HG03095 (cell line): Measurements from ENCODE around the gene RUSC2.
"Not testable (repeated sequence)": the region's sequence is repeated elsewhere in the genome, so short reads cannot be mapped to it uniquely, and the experiment has no call there.

ENCODE experiments used
- ATAC-seq: cut with Tn5 transposase; IDR thresholded peaks from one replicate; pipeline ENCODE4 v1.9.1; 2021; ENCODE audit warnings: moderate library complexity; ENCODE audit not compliant: unreplicated experiment

RUSC2 gene

DNA sequence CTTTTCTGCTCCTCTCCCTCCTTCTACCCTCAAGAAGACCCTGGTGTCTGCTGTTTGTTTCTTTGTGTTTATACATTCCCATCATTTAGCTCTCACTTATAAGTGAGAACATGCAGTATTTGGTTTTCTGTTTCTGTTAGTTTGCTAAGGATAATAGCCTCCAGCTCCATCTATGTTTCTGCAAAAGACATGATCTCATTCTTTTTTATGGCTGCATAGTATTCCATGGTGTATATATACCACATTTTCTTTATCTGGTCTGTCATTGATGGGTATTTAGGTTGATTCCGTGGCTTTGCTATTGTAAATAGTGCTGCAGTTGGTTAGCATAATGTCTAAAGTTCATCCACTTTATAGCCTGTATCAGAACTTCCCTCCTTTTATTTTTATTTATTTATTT is 3.2 kb downstream of the RUSC2 start:
- not testable (repeated sequence) for ATAC-seq

DNA sequence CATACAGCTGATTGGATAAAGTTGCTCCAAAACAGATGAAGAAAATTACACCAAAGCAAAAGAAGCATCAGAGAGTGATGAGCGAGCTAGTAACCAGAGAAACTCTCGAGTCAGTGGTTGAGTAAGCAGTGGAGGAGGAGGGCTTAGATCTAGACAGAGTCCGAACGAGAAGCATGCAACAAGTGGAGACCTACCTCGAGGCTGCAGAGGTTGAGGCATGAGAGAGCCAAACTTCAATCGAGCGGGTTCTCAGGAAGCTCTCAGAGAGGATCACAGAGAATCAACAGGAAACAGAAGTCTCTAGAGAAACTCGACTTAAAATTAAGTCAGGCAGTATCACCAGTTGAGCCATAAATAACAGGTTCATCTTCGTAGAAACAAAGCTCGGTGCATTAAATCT is 6.1 kb downstream of the RUSC2 start:
- ATAC-seq, result no peak

DNA sequence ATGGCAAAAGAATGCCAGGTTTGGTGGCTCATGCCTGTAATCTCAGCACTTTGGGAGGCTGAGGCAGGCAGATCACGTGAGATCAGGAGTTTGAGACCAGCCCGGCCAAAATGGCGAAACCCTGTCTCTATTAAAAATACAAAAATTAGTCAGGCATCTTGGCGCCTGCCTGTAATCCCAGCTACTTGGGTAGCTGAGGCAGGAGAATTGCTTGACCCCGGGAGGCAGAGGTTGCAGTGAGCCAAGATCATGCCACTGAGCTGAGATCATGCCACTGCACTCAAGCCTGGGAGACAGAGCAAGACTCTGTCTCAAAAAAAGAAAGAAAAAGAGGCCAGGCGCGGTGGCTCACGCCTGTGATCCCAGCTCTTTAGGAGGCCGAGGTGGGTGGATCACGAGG is 8.3 kb downstream of the RUSC2 start:
- not testable (repeated sequence) for ATAC-seq

DNA sequence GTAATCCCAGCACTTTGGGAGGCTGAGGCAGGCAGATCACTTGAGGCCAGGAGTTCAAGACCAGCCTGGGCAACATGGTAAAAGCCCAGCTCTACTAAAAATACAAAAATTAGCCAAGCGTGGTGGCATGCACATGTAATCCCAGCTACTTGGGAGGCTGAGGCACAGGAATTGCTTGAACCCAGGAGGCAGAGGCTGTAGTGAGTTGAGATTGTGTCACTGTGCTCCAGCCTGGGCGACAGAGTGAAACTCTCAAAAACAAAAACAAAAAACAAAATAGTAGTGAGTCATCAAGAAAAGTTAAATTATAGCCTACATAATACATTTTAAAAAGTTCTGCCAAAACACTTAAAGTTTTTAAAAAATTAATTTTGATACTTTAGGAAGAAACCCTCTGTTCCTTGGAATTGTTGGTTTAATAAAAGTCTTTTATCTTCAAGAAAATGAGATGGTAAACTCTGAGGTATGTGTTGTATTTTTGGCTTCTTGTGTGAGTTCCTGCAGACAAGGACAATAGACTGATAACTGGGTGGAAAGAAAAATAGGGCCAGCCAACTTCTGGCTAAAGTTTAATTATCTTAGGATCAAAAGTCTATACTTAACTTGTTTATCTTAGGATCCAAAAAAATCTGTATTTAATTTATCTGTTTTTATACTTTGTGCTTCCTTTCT is 9.3 kb downstream of the RUSC2 start:
- ATAC-seq, result no peak

DNA sequence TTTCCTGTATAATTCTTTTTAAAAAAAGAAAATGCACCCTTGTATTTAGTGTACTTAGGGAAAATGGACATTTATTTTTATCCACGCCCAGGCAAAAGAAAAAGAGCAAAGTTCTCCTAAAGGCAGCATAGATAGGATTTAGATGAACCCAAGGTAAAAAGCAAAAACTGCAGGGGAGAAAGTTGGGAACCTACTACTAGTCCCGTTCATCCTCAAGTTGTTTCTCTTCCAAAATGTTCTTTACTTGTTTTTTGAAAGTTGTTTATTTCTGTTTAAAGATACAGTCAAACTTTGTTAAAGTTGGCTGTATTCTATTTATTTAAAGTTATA is 9.8 kb downstream of the RUSC2 start:
- no peak for ATAC-seq

DNA sequence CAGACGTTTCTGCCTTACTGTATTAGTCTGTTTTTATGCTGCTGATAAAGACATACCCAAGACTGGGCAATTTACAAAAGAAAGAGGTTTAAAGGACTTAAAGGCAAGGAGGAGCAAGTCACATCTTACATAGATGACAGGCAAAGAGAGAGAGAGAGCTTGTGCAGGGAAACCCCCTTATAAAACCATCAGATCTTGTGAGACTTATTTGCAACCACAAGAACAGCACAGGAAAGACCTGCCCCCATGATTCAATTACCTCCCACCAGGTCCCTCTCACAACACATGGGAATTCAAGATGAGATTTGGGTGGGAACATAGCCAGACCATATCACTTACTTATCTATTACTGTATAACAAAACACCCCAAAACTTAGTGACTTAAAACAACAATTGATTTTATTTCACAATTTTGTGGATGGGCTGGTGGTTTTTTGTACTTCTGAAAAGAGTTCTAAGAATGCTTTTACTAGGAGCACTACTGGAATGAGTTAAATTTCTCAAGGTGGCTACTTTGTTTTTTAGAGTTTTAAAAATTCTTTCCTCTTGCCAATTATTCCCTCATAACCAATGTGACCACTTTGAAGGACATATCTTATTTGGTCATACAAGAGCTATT is 10.3 kb downstream of the RUSC2 start:
- no peak for ATAC-seq

DNA sequence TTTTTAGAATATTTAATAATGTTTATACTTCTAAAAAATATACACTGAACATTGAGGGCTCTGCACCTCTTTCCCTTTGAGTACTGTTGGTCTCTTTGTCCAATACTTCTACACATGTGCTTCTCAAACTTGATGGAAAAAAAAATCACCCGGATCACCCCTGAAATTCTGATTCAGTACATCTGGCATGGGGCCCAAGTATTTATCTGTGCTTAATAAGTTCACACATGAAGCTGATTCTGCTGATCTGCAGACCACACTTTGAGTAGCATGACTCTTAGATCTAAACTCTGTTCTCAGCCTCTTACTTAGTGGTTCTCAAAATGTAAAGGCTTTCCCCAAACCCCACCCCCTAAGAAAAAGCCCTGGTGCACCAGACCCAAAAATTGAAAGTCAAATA is 12.0 kb downstream of the RUSC2 start:
- no peak for ATAC-seq

DNA sequence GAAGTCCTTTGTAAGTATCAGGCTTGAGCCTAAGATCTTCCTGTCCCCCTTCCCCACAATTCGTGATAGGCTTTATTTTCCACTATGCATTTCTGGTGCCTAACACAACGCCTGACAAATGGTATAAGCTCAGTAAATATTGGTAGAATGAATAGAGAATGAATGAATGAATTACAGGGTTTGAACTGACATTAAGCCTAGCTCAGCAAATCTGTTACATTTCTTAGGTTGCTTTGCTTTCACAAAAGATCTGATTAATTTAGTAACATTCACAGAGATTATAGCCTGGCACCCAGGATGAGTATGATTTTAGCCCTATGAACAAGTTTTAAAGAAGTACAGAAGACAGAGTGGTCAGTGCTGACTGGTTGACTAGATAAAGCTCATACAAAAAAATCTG is 16.4 kb downstream of the RUSC2 start:
- ATAC-seq, result no peak

DNA sequence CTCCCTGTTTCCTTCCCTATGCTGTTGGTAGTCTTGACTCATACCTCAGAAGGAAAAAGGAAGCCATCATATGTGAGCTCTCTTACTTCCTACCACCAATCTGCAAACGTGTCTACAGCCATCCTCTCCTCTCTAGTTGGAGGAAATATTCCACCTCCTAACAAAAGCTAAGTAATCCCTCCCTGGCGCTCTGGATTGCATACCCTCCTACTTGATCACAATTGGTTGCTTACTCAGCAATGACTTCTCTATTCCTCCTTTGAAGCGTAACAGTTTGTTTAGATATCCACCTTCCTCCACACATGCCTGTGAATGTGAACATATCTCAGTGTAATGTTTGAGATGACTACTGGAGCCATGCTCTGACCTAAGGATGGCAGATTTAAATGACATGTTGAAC is 18.2 kb downstream of the RUSC2 start:
- no peak for ATAC-seq

DNA sequence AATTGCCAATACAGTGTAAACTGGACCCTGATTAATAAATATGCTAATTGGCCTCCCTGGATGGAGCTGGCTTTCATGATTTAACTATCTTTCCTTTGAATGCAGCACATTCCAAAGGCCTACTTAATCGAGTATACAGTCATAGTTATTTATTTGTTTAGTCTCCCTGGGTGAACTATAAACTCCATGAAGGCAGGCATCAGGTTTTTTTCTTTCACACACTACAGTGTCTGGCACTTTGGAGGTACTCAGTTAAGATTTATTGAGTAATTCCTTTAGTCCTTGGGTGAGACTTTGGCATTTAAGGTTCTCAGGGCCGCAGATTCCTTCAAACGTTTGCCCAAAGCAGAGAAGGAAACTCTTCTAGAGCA is 20.5 kb downstream of the RUSC2 start:
- no peak for ATAC-seq

DNA sequence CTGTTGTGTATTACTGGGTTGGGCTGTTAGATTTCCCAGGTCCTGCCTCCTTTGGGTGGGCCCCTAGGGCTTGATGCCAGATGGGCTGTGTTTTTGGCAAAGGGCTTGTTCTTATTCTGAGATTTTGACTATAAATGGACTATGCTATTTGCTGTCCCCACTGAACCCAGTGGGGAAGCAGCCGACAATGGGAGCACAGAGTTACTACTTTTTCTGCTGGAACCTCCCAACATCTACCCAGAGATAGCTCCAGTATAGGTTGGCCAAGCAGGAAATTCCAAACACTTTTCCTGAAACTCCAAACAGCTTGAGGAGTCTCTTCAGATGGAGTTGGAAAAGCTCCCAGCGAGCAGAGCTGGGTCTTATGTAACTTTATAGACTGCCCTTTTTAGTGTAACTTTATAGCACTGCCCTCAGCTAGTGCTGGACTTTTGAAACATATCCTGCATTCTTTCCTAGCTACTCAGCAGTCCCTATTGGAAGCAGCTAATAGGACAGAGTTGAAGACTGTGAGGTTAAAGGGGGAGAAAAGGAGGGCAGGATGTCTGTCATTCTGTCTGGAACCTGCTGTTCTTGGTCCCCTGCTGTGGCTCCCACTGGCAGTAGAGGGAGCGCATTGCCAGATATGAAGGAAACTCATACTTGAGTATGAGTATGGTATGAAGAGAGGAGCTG is 21.0 kb downstream of the RUSC2 start:
- ATAC-seq, result no peak

DNA sequence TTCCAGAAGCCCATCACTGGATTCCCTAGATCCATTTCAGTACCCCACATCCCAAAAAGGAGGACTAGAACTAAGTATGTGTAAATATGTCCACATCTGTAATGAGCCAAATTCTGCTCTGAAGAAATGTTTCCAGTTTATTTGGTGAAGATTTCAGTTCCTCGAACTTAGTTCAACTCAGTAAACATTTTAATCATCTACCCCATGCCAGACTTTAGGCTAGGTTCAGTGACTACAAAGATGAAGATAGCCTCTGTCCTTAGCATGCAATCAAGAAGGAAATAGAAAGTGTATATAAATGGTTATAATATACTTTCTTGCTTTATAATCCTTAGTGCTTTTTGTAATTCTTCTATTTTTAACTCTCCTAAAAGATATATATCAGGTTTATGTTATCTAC is 21.5 kb downstream of the RUSC2 start:
- ATAC-seq, result no peak

DNA sequence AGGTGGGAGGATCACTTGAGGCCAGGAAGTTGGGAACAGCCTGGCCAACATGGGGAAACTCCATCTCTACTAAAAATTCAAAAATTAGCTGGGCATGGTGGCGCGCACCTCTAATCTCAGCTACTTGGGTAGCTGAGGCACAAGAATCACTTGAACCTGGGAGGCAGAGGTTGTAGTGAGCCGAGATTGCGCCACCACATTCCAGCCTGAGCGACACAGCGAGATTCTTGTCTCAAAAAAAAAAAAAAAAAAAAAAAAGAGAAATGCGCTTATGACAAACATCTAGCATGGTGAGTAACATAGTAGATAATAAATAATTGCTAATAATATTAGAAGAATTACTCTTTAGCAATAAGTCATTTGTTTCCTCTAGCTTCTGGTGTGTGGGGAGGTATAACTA is 25.9 kb downstream of the RUSC2 start:
- ATAC-seq, result no peak

DNA sequence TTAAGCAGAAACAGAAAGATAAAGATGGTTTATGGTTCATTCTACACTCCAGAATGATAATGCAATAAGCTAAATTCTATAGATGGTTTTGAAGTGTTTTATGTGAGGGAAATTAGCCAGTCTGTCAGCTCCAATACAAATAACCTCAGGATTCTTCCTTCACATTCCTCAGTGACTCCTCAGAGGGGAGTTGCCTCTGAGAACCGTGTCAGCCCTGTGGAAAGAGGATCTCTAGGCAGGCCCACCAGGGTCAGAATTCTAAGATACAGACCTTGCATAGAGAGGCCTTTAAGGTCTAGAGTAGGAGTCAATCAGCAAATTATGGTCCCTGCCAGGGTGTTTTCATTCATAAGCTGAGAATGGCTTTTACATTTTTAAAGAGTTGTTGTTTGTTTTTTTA is 26.6 kb downstream of the RUSC2 start:
- ATAC-seq, result no peak

DNA sequence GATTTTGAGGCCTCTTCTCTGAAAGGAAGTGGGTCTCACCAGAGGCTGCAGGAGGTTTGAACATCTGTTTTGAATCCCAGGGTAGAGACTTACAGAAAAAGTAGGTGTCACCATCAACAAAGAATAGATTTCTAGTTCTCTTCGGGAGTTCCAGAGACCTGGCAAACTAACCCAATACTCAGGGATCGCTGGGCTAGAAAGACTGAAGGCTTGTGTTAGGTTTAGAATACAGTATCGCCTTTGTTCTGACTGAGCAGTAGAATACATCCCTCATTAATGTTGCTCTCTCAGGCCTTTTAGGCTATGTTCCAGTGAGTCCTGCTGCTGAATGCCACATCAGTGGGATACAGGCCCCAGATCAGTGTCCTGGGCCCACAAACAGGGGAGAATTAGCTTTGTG is 27.2 kb downstream of the RUSC2 start:
- no peak for ATAC-seq

DNA sequence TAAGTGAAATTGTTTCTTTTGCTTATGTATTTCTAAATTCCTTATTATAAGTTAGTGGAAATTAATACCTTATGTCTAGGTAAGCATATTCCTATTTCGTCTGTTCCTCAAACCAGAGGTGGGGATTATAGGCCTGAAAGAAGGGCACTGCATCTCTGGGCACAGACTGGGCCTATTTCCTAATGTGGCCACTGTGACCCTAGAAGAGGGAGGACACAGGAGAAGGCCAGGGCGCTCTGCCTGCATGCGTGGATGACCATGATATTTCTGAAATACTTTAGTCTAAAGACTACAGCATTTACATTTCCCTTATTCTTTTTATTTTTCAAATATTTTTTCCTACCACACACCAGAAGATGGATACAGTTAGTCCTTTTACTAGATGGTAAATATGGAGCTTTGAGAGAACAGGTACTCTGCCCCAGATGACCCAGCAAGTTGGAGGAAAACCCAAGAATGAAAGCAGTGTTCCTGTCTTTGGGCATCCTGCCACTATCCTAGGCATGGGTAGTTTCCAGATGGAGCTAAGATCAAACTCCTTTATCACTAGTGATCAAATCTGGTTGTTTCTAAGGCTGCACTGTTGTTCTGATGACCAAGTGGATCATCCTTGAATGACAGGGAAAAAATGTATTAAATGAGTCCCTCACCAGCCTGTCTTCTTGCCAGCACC is 27.8 kb downstream of the RUSC2 start:
- ATAC-seq, result no peak

DNA sequence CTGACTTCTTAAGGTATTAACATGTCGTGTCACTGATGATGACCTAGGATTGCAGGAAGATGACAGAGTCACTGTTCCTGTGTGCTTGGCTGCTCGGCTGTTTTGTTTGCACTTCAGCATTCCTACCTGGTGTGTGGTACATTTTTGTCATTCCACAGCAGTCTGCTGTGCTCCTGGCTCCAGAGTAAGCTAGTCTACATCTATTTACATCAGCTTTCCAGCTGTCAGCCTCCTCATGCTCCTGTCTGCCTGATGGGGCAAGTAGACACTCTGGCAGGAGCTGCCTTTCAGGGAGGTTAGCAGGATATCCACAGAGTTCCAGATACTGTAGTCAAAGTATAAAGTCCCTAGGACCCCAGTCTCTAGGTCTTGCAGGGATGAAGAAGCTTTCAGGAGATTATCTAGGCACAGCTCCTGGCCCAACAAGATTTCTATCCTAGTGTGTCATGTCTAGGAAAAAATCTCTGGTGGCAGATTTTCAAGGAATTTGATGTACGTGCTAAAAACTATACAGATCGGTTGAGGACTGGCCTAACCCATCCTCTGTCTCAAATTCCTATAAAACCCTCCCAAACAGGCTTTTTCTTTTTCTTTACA is 28.4 kb downstream of the RUSC2 start:
- no peak for ATAC-seq

DNA sequence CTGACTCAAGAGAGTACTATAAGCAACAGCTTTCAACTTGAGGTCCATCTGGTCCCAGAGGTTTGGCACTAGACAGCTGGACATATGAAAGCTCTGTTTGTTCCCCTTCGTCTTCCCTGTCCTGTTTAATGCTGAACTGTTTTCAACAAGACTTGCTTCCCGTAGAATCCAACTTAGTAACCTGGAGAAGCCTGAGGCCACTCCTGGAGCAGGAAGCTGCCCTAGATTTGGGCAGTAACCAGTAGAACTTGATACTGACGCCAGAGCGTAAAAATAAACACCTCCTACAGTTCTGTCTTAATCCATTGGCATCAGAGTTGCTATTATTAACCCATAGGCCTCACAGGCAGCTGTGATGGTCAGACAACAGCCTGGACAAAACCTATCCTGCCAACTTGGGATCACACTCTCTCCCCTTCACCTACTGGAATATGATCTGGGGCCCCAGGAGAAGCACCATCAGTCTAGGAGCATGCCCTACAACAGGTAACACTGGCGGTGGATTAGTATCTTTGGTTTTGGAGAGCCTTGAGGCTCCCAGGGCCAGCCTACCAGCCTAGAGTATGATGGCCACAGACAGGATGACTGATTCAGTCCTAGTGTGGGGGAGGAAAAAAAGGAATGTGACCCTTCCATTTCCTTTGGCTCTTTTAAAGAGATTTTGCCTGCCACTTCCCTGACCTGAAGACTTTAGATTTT is 29.2 kb downstream of the RUSC2 start:
- no peak for ATAC-seq

DNA sequence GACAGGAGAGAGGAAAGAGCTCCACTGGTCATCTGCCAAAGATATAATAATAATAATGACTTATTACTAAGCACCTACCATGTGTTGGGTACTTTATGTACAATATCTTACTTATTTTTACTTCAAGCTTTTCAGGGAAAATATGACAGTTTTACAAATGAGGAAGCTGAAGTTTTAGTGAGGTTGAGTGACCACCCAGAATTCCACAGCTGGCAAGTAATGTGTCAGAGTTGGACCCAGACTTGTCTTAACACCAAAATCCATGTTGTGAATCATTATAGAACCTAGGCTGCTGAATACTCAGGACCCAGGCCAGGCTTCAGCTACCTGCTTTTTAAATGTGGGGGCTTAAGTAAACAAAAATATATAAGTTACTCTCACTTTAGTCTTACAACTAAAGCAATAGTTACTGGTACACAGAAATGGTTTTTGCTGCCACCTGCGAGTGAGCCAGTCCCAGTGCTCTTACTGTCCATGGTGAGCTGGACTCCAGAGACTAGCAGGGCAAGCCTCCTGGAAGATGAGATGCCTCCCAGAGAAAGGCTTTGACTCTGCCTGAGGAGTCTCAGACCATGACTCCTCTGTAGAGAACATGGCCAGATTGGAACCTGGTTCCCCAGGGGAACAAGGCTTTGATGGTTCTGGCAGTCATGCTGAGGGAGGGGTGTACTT is 29.9 kb downstream of the RUSC2 start:
- no peak for ATAC-seq

DNA sequence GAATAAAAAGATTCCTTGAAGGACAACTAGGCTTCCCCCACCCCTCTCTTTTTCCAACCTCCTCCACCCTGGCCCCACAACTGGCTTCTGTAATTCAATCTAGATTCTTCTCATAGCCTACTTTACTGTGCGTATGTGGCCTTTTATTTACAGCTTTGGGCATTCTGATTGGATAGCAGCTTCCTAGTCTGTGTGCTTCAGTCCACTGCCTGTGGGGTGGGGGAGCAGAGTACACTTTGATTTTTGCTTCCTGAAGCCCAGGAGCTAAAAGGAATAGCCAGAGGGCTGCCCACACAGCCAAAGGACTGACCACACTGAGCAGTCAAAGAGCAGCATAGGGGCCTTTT is 30.4 kb downstream of the RUSC2 start:
- no peak for ATAC-seq

DNA sequence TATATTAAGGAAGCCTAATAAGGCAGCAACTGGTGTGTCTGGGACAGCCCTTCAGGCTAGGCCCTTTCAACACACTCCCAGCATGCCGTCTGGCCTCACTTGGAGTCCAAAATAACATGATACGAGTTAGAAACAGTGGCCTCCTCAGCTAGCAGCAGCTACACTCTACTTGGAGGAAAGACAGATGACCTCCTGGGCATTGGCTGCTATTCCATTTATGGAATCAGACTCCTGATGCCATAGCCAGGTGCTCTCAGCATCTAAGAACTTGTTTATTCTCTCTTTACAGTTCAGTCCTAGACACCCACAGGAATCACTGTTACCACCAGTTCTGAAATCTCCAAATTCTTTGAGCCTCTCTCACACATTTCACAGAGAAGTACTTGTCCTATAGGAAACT is 31.8 kb downstream of the RUSC2 start:
- ATAC-seq, result no peak
